Thyroid gland (tissue), 4 donors: ENCODE data around the gene BOD1L2. TPM values are rescaled to one million over a fixed set of nuclear protein-coding genes. Genes with fewer than 3 reads are reported as not detected.

Experiments
- DNase-seq, 2 donors: peaks; one replicate each; pipeline ENCODE4 v3.0.0-alpha.2; 2019
- H3K27ac ChIP-seq, 3 donors: fragments of 200-600 bp; sonication (generic); 1 replicate in 2 of 3; 2 replicates in 1 of 3; pipeline ENCODE4 v1.5.1; 2016 to 2019; ENCODE audit warnings: mild to moderate bottlenecking in 1 of 3, moderate library complexity in 1 of 3
- H3K27me3 ChIP-seq: fragments of 200-600 bp; sonication (generic); one replicate; pipeline ENCODE4 v1.5.1; 2019
- H3K36me3 ChIP-seq, 2 donors: fragments of 200-600 bp; sonication (generic); one replicate each; pipeline ENCODE4 v1.5.1; 2016 to 2019
- H3K4me1 ChIP-seq, 2 donors: fragments of 200-600 bp; sonication (generic); one replicate each; pipeline ENCODE4 v1.5.1; 2017 to 2019
- H3K4me3 ChIP-seq, 3 donors: fragments of 200-600 bp; sonication (generic); replicated peaks in 1 of 3; 1 replicate in 2 of 3; 2 replicates in 1 of 3; pipeline ENCODE4 v1.5.1; 2016; ENCODE audit warnings: mild to moderate bottlenecking in 1 of 3
- H3K9me3 ChIP-seq: fragments of 200-600 bp; sonication (generic); one replicate; pipeline ENCODE4 v1.5.1; 2017
- CTCF ChIP-seq, 6 experiments: fragments of 200-600 bp in 3 of 6; fragments of 450-650 bp in 3 of 6; sonication (generic) in 3 of 6; IDR thresholded peaks; one replicate each; pipeline ENCODE4 v1.5.1; 2016 to 2019; ENCODE audit warnings: antibody characterized with exemption in 6 of 6, mild to moderate bottlenecking in 2 of 6, inconsistent platforms in 1 of 6, moderate library complexity in 1 of 6
- POLR2A ChIP-seq, 2 donors: fragments of 450-650 bp; IDR thresholded peaks; one replicate each; pipeline ENCODE4 v1.6.1; 2017; ENCODE audit warnings: antibody characterized with exemption in 2 of 2, mild to moderate bottlenecking in 2 of 2, moderate library complexity in 1 of 2
- WGBS, 2 donors: methylation state at CpG; one replicate each; pipeline ENCODE4 v1.1.5; 2017; 5-methylcytosine and 5-hydroxymethylcytosine counted together
- intact Hi-C: fragments of 100-400 bp; cut with DNase I; formaldehyde crosslinking; loops from one replicate; pipeline ENCODE4 v1.15.1; 2023
- total RNA-seq, 4 donors: library from RNA; depleted of rRNA; stranded (reverse); fragments of >200 nt; gene quantifications; one replicate each; pipeline ENCODE4 v1.2.3, GENCODE V29; 2016

The BOD1L2 gene
- total RNA-seq, 4 donors from 2014 or later, result 0.22 to 1.3 TPM; not detected in 2

GRCh38 chr18:57190026-57190425 is 43.1 kb downstream of the BOD1L2 start:
- no peaks in the 10 kb centered on the region for H3K27me3 ChIP-seq
- no peaks in the 10 kb centered on the region for H3K9me3 ChIP-seq
- no peak overlapping the region for H3K27ac ChIP-seq
- DNase-seq, result no peak
- H3K4me1 ChIP-seq, result no peaks in the 10 kb centered on the region
- intact Hi-C loops, result no loop called here
- TF ChIP-seq POLR2A (IDR thresholded peaks at IDR 0.05) (no peak), CTCF (IDR thresholded peaks at IDR 0.05) (no peak)
- 86 to 93% methylated on average over 1 of the region's 1 CpG for WGBS, 2 donors
- H3K4me3 ChIP-seq, result no peak overlapping the region
- no peaks in the 10 kb centered on the region for H3K36me3 ChIP-seq

- Histone ChIP-seq H3K4me1 (no peaks in the 10 kb centered on the region), H3K36me3 (no peaks in the 10 kb centered on the region), H3K4me3 (no peak overlapping the region), H3K27ac (no peak overlapping the region), H3K9me3 (no peaks in the 10 kb centered on the region), H3K27me3 (no peaks in the 10 kb centered on the region)
- TF ChIP-seq CTCF (IDR thresholded peaks at IDR 0.05) (no peak), POLR2A (IDR thresholded peaks at IDR 0.05) (no peak)
- intact Hi-C loops, result no loop called here
- WGBS, 2 donors, result 70 to 71% methylated on average over 3 of the region's 3 CpGs
- no peak for DNase-seq
Observed at GRCh38 chr18:57194070-57194469, 47.2 kb downstream of the BOD1L2 start.

- no peak overlapping the region for H3K27ac ChIP-seq
- H3K9me3 ChIP-seq, result no peaks in the 10 kb centered on the region
- no peak for DNase-seq
- WGBS, 2 donors, result 53 to 58% methylated on average over 3 of the region's 3 CpGs
- intact Hi-C loops, result no loop called here
- H3K36me3 ChIP-seq, result no peaks in the 10 kb centered on the region
- no peak for TF ChIP-seq POLR2A (IDR thresholded peaks at IDR 0.05)
- TF ChIP-seq CTCF (IDR thresholded peaks at IDR 0.05), result no peak
- no peaks in the 10 kb centered on the region for H3K4me1 ChIP-seq
- H3K27me3 ChIP-seq, result no peaks in the 10 kb centered on the region
- H3K4me3 ChIP-seq, result no peak overlapping the region
Observed at GRCh38 chr18:57194622-57195021, 47.7 kb downstream of the BOD1L2 start.

- intact Hi-C loops, result no loop called here
- 78 to 89% methylated on average over 1 of the region's 1 CpG for WGBS, 2 donors
- no peak for TF ChIP-seq POLR2A (IDR thresholded peaks at IDR 0.05)
- no peak for TF ChIP-seq CTCF (IDR thresholded peaks at IDR 0.05)
- Histone ChIP-seq H3K4me3 (no peak overlapping the region), H3K4me1 (no peaks in the 10 kb centered on the region), H3K27me3 (no peaks in the 10 kb centered on the region), H3K36me3 (no peaks in the 10 kb centered on the region), H3K9me3 (no peaks in the 10 kb centered on the region), H3K27ac (no peak overlapping the region)
- DNase-seq, result no peak
Observed at GRCh38 chr18:57195341-57195740, 48.5 kb downstream of the BOD1L2 start.

GRCh38 chr18:57197261-57197660 is 50.4 kb downstream of the BOD1L2 start:
- H3K36me3 ChIP-seq, result no peaks in the 10 kb centered on the region
- no peaks in the 10 kb centered on the region for H3K9me3 ChIP-seq
- intact Hi-C loops, result no loop called here
- H3K4me3 ChIP-seq, result no peak overlapping the region
- H3K4me1 ChIP-seq, result no peaks in the 10 kb centered on the region
- TF ChIP-seq CTCF (IDR thresholded peaks at IDR 0.05) (no peak), POLR2A (IDR thresholded peaks at IDR 0.05) (no peak)
- WGBS, 2 donors, result 15 to 29% methylated on average over 1 of the region's 1 CpG
- DNase-seq, result no peak
- no peaks in the 10 kb centered on the region for H3K27me3 ChIP-seq
- H3K27ac ChIP-seq, result no peak overlapping the region
